ENCODE data around the gene CLK2. TPM values are rescaled to one million over a fixed set of nuclear protein-coding genes. Genes with fewer than 3 reads are reported as not detected.
A peak's percentile ranks its signal among the peaks of the same experiment; 100 is the strongest.
"Not testable (repeated sequence)": the region's sequence is repeated elsewhere in the genome, so short reads cannot be mapped to it uniquely, and the experiment has no call there.

CLK2 gene
- total RNA-seq, 1 experiment from 2014 or later = 26.9 TPM

GRCh38 chr1:155296661-155297060 lies 23.4 kb upstream of the CLK2 start:
- no peak for DNase-seq (ENCODE audit: low read depth)

- no peak for DNase-seq (ENCODE audit: low read depth)
Measured at GRCh38 chr1:155295942-155296267, 22.6 kb upstream of the CLK2 start.

GRCh38 chr1:155295183-155295941 lies 22.1 kb upstream of the CLK2 start:
- no peak for DNase-seq (ENCODE audit: low read depth)

- DNase-seq (ENCODE audit: low read depth) = no peak
Measured at GRCh38 chr1:155294520-155295182, 21.3 kb upstream of the CLK2 start.

- DNase-seq (ENCODE audit: low read depth) = no peak
Measured at GRCh38 chr1:155293086-155293749, 19.9 kb upstream of the CLK2 start.

GRCh38 chr1:155291006-155291405 lies 17.7 kb upstream of the CLK2 start:
- not testable (repeated sequence) for DNase-seq (ENCODE audit: low read depth)

GRCh38 chr1:155287987-155288543 lies 14.8 kb upstream of the CLK2 start:
- DNase-seq (ENCODE audit: low read depth) = no peak

- DNase-seq (ENCODE audit: low read depth) = no peak
Measured at GRCh38 chr1:155286544-155286943, 13.2 kb upstream of the CLK2 start.

- no peak for DNase-seq (ENCODE audit: low read depth)
Measured at GRCh38 chr1:155285631-155286044, 12.3 kb upstream of the CLK2 start.

GRCh38 chr1:155285063-155285462 lies 11.8 kb upstream of the CLK2 start:
- no peak for DNase-seq (ENCODE audit: low read depth)

GRCh38 chr1:155284476-155284875 lies 11.2 kb upstream of the CLK2 start:
- DNase-seq (ENCODE audit: low read depth) = no peak

GRCh38 chr1:155282488-155283091 lies 9.3 kb upstream of the CLK2 start:
- no peak for DNase-seq (ENCODE audit: low read depth)

GRCh38 chr1:155279268-155279667 lies 6.0 kb upstream of the CLK2 start:
- DNase-seq (ENCODE audit: low read depth) = no peak

GRCh38 chr1:155278689-155279160 lies 5.4 kb upstream of the CLK2 start:
- no peak for DNase-seq (ENCODE audit: low read depth)

- peak; percentile 35 for DNase-seq (ENCODE audit: low read depth)
Measured at GRCh38 chr1:155277902-155278688, 4.8 kb upstream of the CLK2 start.

- peak; percentile 93 for DNase-seq (ENCODE audit: low read depth)
Measured at GRCh38 chr1:155277070-155277901, 4.0 kb upstream of the CLK2 start, which contains the start of gene HCN3. Gene HCN3, plus strand, starts transcription at chr1:155277463. Its CDS starts 128 bp downstream, at chr1:155277591.

GRCh38 chr1:155272466-155273342 lies 600 bp downstream of the CLK2 start:
- DNase-seq (ENCODE audit: low read depth) = peak; percentile 61

GRCh38 chr1:155269381-155269780 lies 3.9 kb downstream of the CLK2 start:
- DNase-seq (ENCODE audit: low read depth) = no peak

- no peak for DNase-seq (ENCODE audit: low read depth)
Measured at GRCh38 chr1:155268630-155269029, 4.7 kb downstream of the CLK2 start.

All from LHCN-M2 (cell line).